ENCODE measurements around the gene TARBP1.

TARBP1 gene

DNA sequence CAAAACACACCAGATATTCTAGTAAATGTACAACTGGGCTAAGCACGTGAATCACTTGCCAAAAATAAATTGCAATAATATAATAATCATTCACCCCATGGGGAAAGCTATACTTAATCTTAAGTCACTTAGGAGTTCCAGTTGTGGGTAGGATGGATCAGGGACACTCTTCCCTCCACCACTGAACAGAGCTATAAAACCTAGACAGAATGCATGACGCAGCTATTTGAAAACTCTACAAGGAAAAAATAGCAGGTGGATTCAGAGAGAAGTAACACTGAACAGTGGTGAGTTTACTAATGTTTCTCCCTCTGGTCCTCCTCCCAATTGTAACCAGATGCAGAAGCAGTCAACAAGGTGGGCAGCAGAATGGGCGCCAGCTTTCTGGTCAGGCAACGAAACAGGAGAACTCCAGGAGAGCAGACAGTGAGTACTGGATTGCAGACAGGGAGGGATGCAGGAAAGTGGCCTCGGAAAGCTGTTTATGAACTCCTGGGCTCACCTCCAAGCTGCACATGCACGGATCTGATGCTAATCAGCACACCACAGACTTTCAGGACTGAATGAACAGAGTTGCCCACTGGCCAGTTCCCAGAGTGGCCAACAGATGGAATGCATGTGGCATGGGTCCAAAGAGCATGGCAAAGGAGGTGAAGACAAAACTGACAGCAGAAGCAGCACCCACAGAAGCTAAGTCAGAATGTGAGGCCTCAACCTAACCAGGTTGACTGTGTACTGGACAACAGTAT lies 41.4 kb downstream of the TARBP1 start:
- H3K36me3 ChIP-seq (ENCODE audit: insufficient read depth, low read length): peaks cover 67% of the 10 kb centered on the region
- TF ChIP-seq EZH2 (IDR thresholded peaks at IDR 0.05; ENCODE audit: borderline replicate concordance, low read length): no peak
- TF ChIP-seq, protein P1, sequence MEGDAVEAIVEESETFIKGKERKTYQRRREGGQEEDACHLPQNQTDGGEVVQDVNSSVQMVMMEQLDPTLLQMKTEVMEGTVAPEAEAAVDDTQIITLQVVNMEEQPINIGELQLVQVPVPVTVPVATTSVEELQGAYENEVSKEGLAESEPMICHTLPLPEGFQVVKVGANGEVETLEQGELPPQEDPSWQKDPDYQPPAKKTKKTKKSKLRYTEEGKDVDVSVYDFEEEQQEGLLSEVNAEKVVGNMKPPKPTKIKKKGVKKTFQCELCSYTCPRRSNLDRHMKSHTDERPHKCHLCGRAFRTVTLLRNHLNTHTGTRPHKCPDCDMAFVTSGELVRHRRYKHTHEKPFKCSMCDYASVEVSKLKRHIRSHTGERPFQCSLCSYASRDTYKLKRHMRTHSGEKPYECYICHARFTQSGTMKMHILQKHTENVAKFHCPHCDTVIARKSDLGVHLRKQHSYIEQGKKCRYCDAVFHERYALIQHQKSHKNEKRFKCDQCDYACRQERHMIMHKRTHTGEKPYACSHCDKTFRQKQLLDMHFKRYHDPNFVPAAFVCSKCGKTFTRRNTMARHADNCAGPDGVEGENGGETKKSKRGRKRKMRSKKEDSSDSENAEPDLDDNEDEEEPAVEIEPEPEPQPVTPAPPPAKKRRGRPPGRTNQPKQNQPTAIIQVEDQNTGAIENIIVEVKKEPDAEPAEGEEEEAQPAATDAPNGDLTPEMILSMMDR (IDR thresholded peaks at IDR 0.05; ENCODE audit: low read length): no peak

DNA sequence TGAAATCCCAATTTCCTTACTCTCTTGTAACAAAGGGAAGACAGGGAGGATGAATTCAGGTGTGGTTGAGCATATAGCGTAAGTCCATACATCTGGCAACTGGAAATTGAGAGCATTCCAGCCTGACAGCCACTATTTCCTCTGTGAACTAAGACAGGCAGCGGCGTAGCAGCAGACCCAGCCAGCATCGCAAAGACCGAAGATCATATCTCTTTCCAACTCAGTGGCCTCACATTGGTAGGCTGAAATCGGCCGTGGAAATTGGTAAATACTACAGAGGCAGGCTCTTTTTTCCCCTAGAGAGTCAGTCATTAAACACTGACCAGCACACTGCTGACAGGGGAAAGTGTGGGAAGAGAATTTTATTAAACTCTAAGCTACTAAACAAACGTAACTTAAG lies 43.4 kb downstream of the TARBP1 start:
- Histone ChIP-seq H3K4me2 (ENCODE audit: low read length) (no peak overlapping the region), H3K9me3 (ENCODE audit: low read length) (no peaks in the 10 kb centered on the region), H3K79me2 (ENCODE audit: insufficient read depth, low read length) (no peaks in the 10 kb centered on the region), H3K27me3 (ENCODE audit: insufficient read depth, low read length) (no peaks in the 10 kb centered on the region), H2AFZ (ENCODE audit: low read length) (no peak overlapping the region), H3K4me3 (ENCODE audit: low read depth, low read length, poor library complexity, severe bottlenecking) (no peak overlapping the region), H3K36me3 (ENCODE audit: insufficient read depth, low read length) (peaks cover 53% of the 10 kb centered on the region), H3F3A (ENCODE audit: insufficient read depth, low read length) (no peaks in the 10 kb centered on the region), H3K9me2 (ENCODE audit: low read depth, low read length) (no peaks in the 10 kb centered on the region), H3K4me1 (ENCODE audit: insufficient read depth, low read length, severe bottlenecking) (no peaks in the 10 kb centered on the region), H3K9ac (ENCODE audit: low read length) (no peak overlapping the region), H4K20me1 (ENCODE audit: insufficient read depth, low read length) (no peaks in the 10 kb centered on the region), H3K27ac (ENCODE audit: low read depth, low read length, poor library complexity, severe bottlenecking) (no peak overlapping the region)
- TF ChIP-seq, protein P1 (IDR thresholded peaks at IDR 0.05; ENCODE audit: low read length): no peak
- TF ChIP-seq EZH2 (IDR thresholded peaks at IDR 0.05; ENCODE audit: borderline replicate concordance, low read length): no peak

More for the DNA sequence above, 41.4 kb downstream of the TARBP1 start:
- Histone ChIP-seq H3K4me1 (ENCODE audit: insufficient read depth, low read length, severe bottlenecking) (no peaks in the 10 kb centered on the region), H3F3A (ENCODE audit: insufficient read depth, low read length) (no peaks in the 10 kb centered on the region), H2AFZ (ENCODE audit: low read length) (no peak overlapping the region), H3K27ac (ENCODE audit: low read depth, low read length, poor library complexity, severe bottlenecking) (no peak overlapping the region), H3K4me2 (ENCODE audit: low read length) (no peak overlapping the region), H3K4me3 (ENCODE audit: low read depth, low read length, poor library complexity, severe bottlenecking) (no peak overlapping the region), H4K20me1 (ENCODE audit: insufficient read depth, low read length) (no peaks in the 10 kb centered on the region), H3K9me3 (ENCODE audit: low read length) (0 out of 2 replicates have a peak, but pooled peaks cover 8% of the 10 kb centered on the region), H3K79me2 (ENCODE audit: insufficient read depth, low read length) (no peaks in the 10 kb centered on the region), H3K9ac (ENCODE audit: low read length) (no peak overlapping the region), H3K27me3 (ENCODE audit: insufficient read depth, low read length) (no peaks in the 10 kb centered on the region), H3K9me2 (ENCODE audit: low read depth, low read length) (no peaks in the 10 kb centered on the region)

DNA sequence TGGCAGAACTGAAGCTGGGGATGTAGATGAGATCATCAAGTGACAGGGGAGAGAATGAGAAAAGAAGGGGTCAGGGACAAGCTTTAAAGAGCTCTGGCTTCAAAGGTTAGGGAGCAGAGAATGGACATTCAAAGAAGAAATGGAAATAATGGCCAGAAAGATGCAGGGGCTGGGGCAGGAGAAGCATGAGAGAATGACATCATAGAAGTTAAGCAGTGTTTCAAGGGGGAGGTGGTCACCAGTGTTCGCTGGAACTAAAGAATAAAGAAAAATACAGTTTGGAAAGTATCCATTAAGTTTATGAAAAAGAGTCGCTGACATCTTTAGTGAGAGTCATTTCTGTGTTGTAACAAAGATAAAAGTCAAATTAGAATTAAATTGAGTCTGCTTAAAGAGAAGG lies 44.3 kb downstream of the TARBP1 start:
- Histone ChIP-seq H3K9me3 (ENCODE audit: low read length) (no peaks in the 10 kb centered on the region), H3K4me1 (ENCODE audit: insufficient read depth, low read length, severe bottlenecking) (no peaks in the 10 kb centered on the region), H3K9me2 (ENCODE audit: low read depth, low read length) (no peaks in the 10 kb centered on the region), H3K9ac (ENCODE audit: low read length) (no peak overlapping the region), H4K20me1 (ENCODE audit: insufficient read depth, low read length) (no peaks in the 10 kb centered on the region), H3F3A (ENCODE audit: insufficient read depth, low read length) (no peaks in the 10 kb centered on the region), H3K79me2 (ENCODE audit: insufficient read depth, low read length) (no peaks in the 10 kb centered on the region), H3K36me3 (ENCODE audit: insufficient read depth, low read length) (peaks cover 53% of the 10 kb centered on the region), H3K27ac (ENCODE audit: low read depth, low read length, poor library complexity, severe bottlenecking) (no peak overlapping the region), H3K4me2 (ENCODE audit: low read length) (no peak overlapping the region), H2AFZ (ENCODE audit: low read length) (no peak overlapping the region), H3K4me3 (ENCODE audit: low read depth, low read length, poor library complexity, severe bottlenecking) (no peak overlapping the region), H3K27me3 (ENCODE audit: insufficient read depth, low read length) (no peaks in the 10 kb centered on the region)
- TF ChIP-seq EZH2 (IDR thresholded peaks at IDR 0.05; ENCODE audit: borderline replicate concordance, low read length): no peak
- TF ChIP-seq, protein P1 (IDR thresholded peaks at IDR 0.05; ENCODE audit: low read length): no peak
